ENCODE results near the gene ACIN1. TPM values are rescaled to one million over a fixed set of nuclear protein-coding genes. Genes with fewer than 3 reads are reported as not detected.

Gene ACIN1
- total and polyA plus RNA-seq, 9 of the 15 experiments (the other 6 are each of a cell fraction or from before 2014, with no cell fraction given) = 5.0 to 196 (median 129) TPM

- TF ChIP-seq TAL1 (IDR thresholded peaks at IDR 0.05) (no peak), NFYB (IDR thresholded peaks at IDR 0.05; ENCODE audit: extremely low read depth, insufficient read length) (no peak), ELF1 (tag; IDR thresholded peaks at IDR 0.05) (no peak; the same call in 1 of the 2 replicates), PPARD (CRISPR knock-in tag; IDR thresholded peaks at IDR 0.05) (no peak), PKNOX1 (IDR thresholded peaks at IDR 0.05) (no peak), MECOM (CRISPR knock-in tag; IDR thresholded peaks at IDR 0.05) (no peak), YBX1 (IDR thresholded peaks at IDR 0.05) (0 out of 2 replicates have a peak, but pooled peaks have one; percentile 56), PTTG1 (tag; IDR thresholded peaks at IDR 0.05; ENCODE audit: low read depth) (no peak), EHMT2 (IDR thresholded peaks at IDR 0.05) (peak; percentile 64), ZNF224 (CRISPR knock-in tag; IDR thresholded peaks at IDR 0.05) (no peak), NFE2 (IDR thresholded peaks at IDR 0.05; ENCODE audit: low read depth) (no peak), HINFP (tag; conservative IDR thresholded peaks at IDR 0.05; ENCODE audit: low read depth) (peak; percentile 77), MYBL2 (IDR thresholded peaks at IDR 0.05; ENCODE audit: low read depth) (no peak), MYBL2 (CRISPR knock-in tag; IDR thresholded peaks at IDR 0.05; ENCODE audit: borderline replicate concordance) (no peak), TRIM25 (IDR thresholded peaks at IDR 0.05; ENCODE audit: borderline replicate concordance) (peak; percentile 98), HCFC1 (IDR thresholded peaks at IDR 0.05; ENCODE audit: low read depth, low read length) (no peak), NR4A1 (CRISPR knock-in tag; IDR thresholded peaks at IDR 0.05) (no peak), NR4A1 (tag; IDR thresholded peaks at IDR 0.05) (no peak), FOXA3 (CRISPR knock-in tag; conservative IDR thresholded peaks at IDR 0.05 in 1 of 2, IDR thresholded peaks at IDR 0.05 in 1 of 2) (no peak), TBL1XR1 (IDR thresholded peaks at IDR 0.05; ENCODE audit: low read length in 2 of 2) (no peak), YY1 (IDR thresholded peaks at IDR 0.05; ENCODE audit: borderline replicate concordance in 1 of 3, control insufficient read depth in 1 of 3, extremely low read depth in 1 of 3, insufficient read depth in 3 of 3, insufficient read length in 1 of 3, insufficient replicate concordance in 2 of 3, low read depth in 1 of 3, low read length in 2 of 3) (peak in 1 of 3 experiments; percentile 21)
Observed at GRCh38 chr14:23056956-23057756, 37.8 kb downstream of the ACIN1 start, which contains the start of gene CDH24 (continued).

Data from K562 (cell line).